ENCODE measurements around the gene ZWINT. TPM values are rescaled to one million over a fixed set of nuclear protein-coding genes. Genes with fewer than 3 reads are reported as not detected.
A peak's percentile ranks its signal among the peaks of the same experiment; 100 is the strongest.

ZWINT gene
- 10 to 100 TPM in 2 of 4 donors, 1 to 10 TPM in 2; 5.1 to 45.5 (median 22.5) TPM for polyA plus RNA-seq
- long read RNA-seq, donor 1, transcript ZWINT-203 (9 exons, 1,872 nt), result major isoform, 12 of 28 reads
- long read RNA-seq, donor 1, partial matches to known transcripts, result 14 of 28 reads
- long read RNA-seq, donor 1, other reads (novel, unspliced or antisense), result 0 of 28 reads
- long read RNA-seq, donor 2, partial matches to known transcripts, result 0 of 5 reads
- long read RNA-seq, donor 2, other reads (novel, unspliced or antisense), result 0 of 5 reads
- long read RNA-seq, donor 3, partial matches to known transcripts, result 0 of 5 reads
- long read RNA-seq, donor 3, other reads (novel, unspliced or antisense), result 0 of 5 reads
- long read RNA-seq, donor 4, result 0 reads
- long read RNA-seq, donor 5, partial matches to known transcripts, result 0 of 2 reads
- long read RNA-seq, donor 5, other reads (novel, unspliced or antisense), result 0 of 2 reads
- long read RNA-seq, donor 6, partial matches to known transcripts, result 0 of 4 reads
- long read RNA-seq, donor 6, other reads (novel, unspliced or antisense), result 0 of 4 reads
- long read RNA-seq, donor 7, result 0 reads
- long read RNA-seq, donor 8, result 0 reads
- long read RNA-seq, donor 9, partial matches to known transcripts, result 0 of 3 reads
- long read RNA-seq, donor 9, other reads (novel, unspliced or antisense), result 0 of 3 reads
- long read RNA-seq, donor 10, transcript ZWINT-203 (9 exons, 1,872 nt), result major isoform, 12 of 32 reads
- long read RNA-seq, donor 10, partial matches to known transcripts, result 16 of 32 reads
- long read RNA-seq, donor 10, other reads (novel, unspliced or antisense), result 0 of 32 reads

- peak within 1 kb of the TSS in 2 of 3 donors; percentile 8 to 79 for H3K27ac ChIP-seq (ENCODE audit: low read depth in 1 of 3, low read length in 2 of 3)
- H3K27me3 ChIP-seq (ENCODE audit: control insufficient read depth in 3 of 3, insufficient read depth in 3 of 3, low read length in 3 of 3), result no peaks in the 10 kb centered on the region
- 0 to 1% (median 1%) methylated on average over 43 to 44 of the region's 44 CpGs for WGBS, 3 donors
- H3K36me3 ChIP-seq (ENCODE audit: control insufficient read depth in 3 of 3, insufficient read depth in 2 of 3, low read depth in 1 of 3, low read length in 3 of 3), result peaks cover 0 to 20% (median 0%) of the 10 kb centered on the region in 3 donors
- peaks cover 0 to 6% (median 0%) of the 10 kb centered on the region in 3 donors for H3K4me1 ChIP-seq (ENCODE audit: control insufficient read depth in 3 of 3, insufficient read depth in 2 of 3, low read depth in 1 of 3, low read length in 2 of 3)
- DNase-seq (peak; percentile 97 to 98), FAIRE-seq (no peak)
- H3K4me3 ChIP-seq (ENCODE audit: low read depth in 1 of 3, low read length in 3 of 3), result peak within 1 kb of the TSS; percentile 19 to 86 (median 85)
- no peaks in the 10 kb centered on the region for H3K9me3 ChIP-seq (ENCODE audit: control insufficient read depth in 2 of 2, insufficient read depth in 1 of 2, low read depth in 1 of 2, low read length in 1 of 2)
Observed at GRCh38 chr10:56360967-56361612, at the start of gene ZWINT. Gene ZWINT, minus strand, starts transcription at chr10:56361259. Its CDS starts 23 bp downstream, at chr10:56361236.

DNA sequence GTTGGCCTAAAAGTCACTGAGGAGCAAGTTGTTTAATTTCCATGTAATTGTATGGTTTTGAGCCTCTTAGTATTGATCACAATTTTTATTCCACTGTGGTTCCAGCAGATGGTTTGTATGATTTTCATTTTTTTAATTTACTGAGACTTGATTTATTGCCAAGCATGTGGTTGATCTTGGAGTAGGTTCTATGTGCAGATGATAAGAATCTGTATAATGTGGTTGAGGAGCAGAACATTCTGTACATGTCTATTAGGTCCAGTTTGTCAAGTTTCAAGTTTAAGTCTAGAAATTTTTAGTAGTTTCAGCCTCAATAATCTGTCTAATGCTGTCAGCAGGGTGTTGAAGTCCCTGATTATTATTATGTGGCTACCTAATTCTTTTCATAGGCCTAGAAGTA is 22.7 kb upstream of the ZWINT start:
- Histone ChIP-seq H3K27ac (ENCODE audit: low read depth in 1 of 3, low read length in 2 of 3) (no peak overlapping the region), H3K4me1 (ENCODE audit: control insufficient read depth in 3 of 3, insufficient read depth in 2 of 3, low read depth in 1 of 3, low read length in 2 of 3) (no peaks in the 10 kb centered on the region), H3K36me3 (ENCODE audit: control insufficient read depth in 3 of 3, insufficient read depth in 2 of 3, low read depth in 1 of 3, low read length in 3 of 3) (no peaks in the 10 kb centered on the region), H3K27me3 (ENCODE audit: control insufficient read depth in 3 of 3, insufficient read depth in 3 of 3, low read length in 3 of 3) (no peaks in the 10 kb centered on the region), H3K4me3 (ENCODE audit: low read depth in 1 of 3, low read length in 3 of 3) (no peak overlapping the region), H3K9me3 (ENCODE audit: control insufficient read depth in 2 of 2, insufficient read depth in 1 of 2, low read depth in 1 of 2, low read length in 1 of 2) (no peaks in the 10 kb centered on the region)
- FAIRE-seq (no peak), DNase-seq (no peak)

GRCh38 chr10:56370217-56371113 is 9.4 kb upstream of the ZWINT start:
- 91 to 93% (median 92%) methylated on average over 7 of the region's 7 CpGs for WGBS, 3 donors
- no peaks in the 10 kb centered on the region for H3K36me3 ChIP-seq (ENCODE audit: control insufficient read depth in 3 of 3, insufficient read depth in 2 of 3, low read depth in 1 of 3, low read length in 3 of 3)
- no peak overlapping the region for H3K4me3 ChIP-seq (ENCODE audit: low read depth in 1 of 3, low read length in 3 of 3)
- H3K4me1 ChIP-seq (ENCODE audit: control insufficient read depth in 3 of 3, insufficient read depth in 2 of 3, low read depth in 1 of 3, low read length in 2 of 3), result no peaks in the 10 kb centered on the region
- H3K27ac ChIP-seq (ENCODE audit: low read depth in 1 of 3, low read length in 2 of 3), result no peak overlapping the region
- H3K27me3 ChIP-seq (ENCODE audit: control insufficient read depth in 3 of 3, insufficient read depth in 3 of 3, low read length in 3 of 3), result peaks cover 0 to 2% (median 0%) of the 10 kb centered on the region in 3 donors
- FAIRE-seq (no peak), DNase-seq (peak in 1 of 2 donors; percentile 10)
- H3K9me3 ChIP-seq (ENCODE audit: control insufficient read depth in 2 of 2, insufficient read depth in 1 of 2, low read depth in 1 of 2, low read length in 1 of 2), result peaks cover 2 to 14% of the 10 kb centered on the region in 2 donors

GRCh38 chr10:56360583-56360966 is 484 bp downstream of the ZWINT start:
- 5 to 8% (median 5%) methylated on average over 6 of the region's 6 CpGs for WGBS, 3 donors
- Histone ChIP-seq H3K9me3 (ENCODE audit: control insufficient read depth in 2 of 2, insufficient read depth in 1 of 2, low read depth in 1 of 2, low read length in 1 of 2) (no peaks in the 10 kb centered on the region), H3K36me3 (ENCODE audit: control insufficient read depth in 3 of 3, insufficient read depth in 2 of 3, low read depth in 1 of 3, low read length in 3 of 3) (peaks cover 0 to 20% (median 0%) of the 10 kb centered on the region in 3 donors), H3K27ac (ENCODE audit: low read depth in 1 of 3, low read length in 2 of 3) (no peak overlapping the region), H3K4me3 (ENCODE audit: low read depth in 1 of 3, low read length in 3 of 3) (peak overlapping the region; percentile 16 to 86 (median 85)), H3K27me3 (ENCODE audit: control insufficient read depth in 3 of 3, insufficient read depth in 3 of 3, low read length in 3 of 3) (no peaks in the 10 kb centered on the region), H3K4me1 (ENCODE audit: control insufficient read depth in 3 of 3, insufficient read depth in 2 of 3, low read depth in 1 of 3, low read length in 2 of 3) (peaks cover 0 to 6% (median 0%) of the 10 kb centered on the region in 3 donors)
- DNase-seq (no peak), FAIRE-seq (no peak)

DNA sequence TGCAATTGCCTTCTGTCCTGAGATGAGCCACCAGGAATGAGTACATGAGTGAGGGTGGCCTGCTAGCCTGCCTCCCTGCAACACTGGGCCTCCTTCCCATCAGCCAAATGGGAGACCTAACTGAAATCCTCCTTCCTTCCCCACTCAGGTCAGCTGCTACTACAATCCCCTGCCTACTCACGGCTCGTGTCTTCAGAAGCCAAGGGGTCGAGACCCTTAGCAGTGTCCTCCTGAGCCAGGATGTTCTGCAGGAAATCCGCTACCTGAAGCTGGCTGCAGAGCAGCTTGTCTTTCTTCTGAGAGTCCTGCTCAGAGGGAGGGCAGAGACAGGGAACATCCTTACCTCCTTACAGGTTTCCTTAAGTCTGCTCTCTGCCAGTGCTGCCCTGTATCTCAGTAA is 1.2 kb downstream of the ZWINT start:
- Histone ChIP-seq H3K27me3 (ENCODE audit: control insufficient read depth in 3 of 3, insufficient read depth in 3 of 3, low read length in 3 of 3) (no peaks in the 10 kb centered on the region), H3K27ac (ENCODE audit: low read depth in 1 of 3, low read length in 2 of 3) (no peak overlapping the region), H3K9me3 (ENCODE audit: control insufficient read depth in 2 of 2, insufficient read depth in 1 of 2, low read depth in 1 of 2, low read length in 1 of 2) (no peaks in the 10 kb centered on the region), H3K36me3 (ENCODE audit: control insufficient read depth in 3 of 3, insufficient read depth in 2 of 3, low read depth in 1 of 3, low read length in 3 of 3) (peaks cover 0 to 20% (median 0%) of the 10 kb centered on the region in 3 donors), H3K4me3 (ENCODE audit: low read depth in 1 of 3, low read length in 3 of 3) (no peak overlapping the region), H3K4me1 (ENCODE audit: control insufficient read depth in 3 of 3, insufficient read depth in 2 of 3, low read depth in 1 of 3, low read length in 2 of 3) (peaks cover 0 to 6% (median 0%) of the 10 kb centered on the region in 3 donors)
- WGBS, 3 donors, result 86 to 94% (median 94%) methylated on average over 4 of the region's 4 CpGs
- no peak for FAIRE-seq
- DNase-seq, result no peak

DNA sequence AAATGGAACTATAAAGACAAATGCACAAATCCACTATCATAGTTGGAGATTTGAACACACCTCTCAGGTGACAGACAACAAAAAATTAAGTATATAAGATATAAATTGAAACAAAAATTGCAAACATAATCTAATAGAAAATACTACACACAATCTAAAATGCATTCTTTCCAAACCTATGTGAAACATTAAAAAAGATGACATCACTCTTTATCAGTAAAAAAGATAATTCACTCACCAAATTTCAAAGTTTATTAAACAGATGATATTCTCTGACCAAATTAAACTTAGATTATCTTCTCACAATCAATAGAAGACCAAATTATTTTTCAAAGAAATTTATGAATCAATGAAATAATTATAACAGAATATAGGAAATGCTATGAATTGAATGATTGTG is 4.0 kb downstream of the ZWINT start:
- Histone ChIP-seq H3K4me1 (ENCODE audit: control insufficient read depth in 3 of 3, insufficient read depth in 2 of 3, low read depth in 1 of 3, low read length in 2 of 3) (peaks cover 0 to 6% (median 0%) of the 10 kb centered on the region in 3 donors), H3K27ac (ENCODE audit: low read depth in 1 of 3, low read length in 2 of 3) (no peak overlapping the region), H3K27me3 (ENCODE audit: control insufficient read depth in 3 of 3, insufficient read depth in 3 of 3, low read length in 3 of 3) (no peaks in the 10 kb centered on the region), H3K4me3 (ENCODE audit: low read depth in 1 of 3, low read length in 3 of 3) (no peak overlapping the region), H3K9me3 (ENCODE audit: control insufficient read depth in 2 of 2, insufficient read depth in 1 of 2, low read depth in 1 of 2, low read length in 1 of 2) (no peaks in the 10 kb centered on the region), H3K36me3 (ENCODE audit: control insufficient read depth in 3 of 3, insufficient read depth in 2 of 3, low read depth in 1 of 3, low read length in 3 of 3) (peaks cover 0 to 20% (median 0%) of the 10 kb centered on the region in 3 donors)
- FAIRE-seq (peak; percentile 57), DNase-seq (no peak)

DNA sequence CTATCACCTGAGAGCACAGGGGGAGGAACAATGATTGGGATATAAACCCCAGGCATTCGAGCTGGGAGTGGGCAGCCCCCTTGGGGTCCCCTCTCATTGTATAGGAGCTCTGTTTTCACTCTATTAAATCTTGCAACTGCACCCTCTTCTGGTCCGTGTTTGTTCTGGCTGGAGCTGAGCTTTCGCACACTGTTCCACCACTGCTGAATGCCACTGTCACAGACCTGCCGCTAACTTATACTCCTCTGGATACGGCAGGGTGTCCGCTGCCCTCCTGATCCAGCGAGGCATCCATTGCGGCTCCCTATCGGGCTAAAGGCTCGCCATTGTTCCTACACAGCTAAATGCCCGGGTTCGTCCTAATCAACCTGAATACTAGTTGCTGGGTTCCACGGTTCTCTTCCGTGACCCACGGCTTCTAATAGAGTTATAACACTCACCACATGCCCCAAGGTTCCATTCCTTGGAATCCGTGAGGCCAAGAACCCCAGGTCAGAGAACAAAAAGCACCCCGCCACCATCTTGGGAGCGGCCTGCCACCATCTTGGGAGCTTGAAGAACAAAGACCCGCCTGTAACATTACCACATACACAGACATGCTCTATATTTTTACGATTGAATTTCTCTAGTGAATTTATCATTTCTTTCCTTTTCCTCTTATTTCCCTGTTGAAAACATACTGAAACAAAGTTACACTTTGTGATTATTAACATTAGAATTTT is 9.0 kb downstream of the ZWINT start:
- Histone ChIP-seq H3K9me3 (ENCODE audit: control insufficient read depth in 2 of 2, insufficient read depth in 1 of 2, low read depth in 1 of 2, low read length in 1 of 2) (no peaks in the 10 kb centered on the region), H3K27me3 (ENCODE audit: control insufficient read depth in 3 of 3, insufficient read depth in 3 of 3, low read length in 3 of 3) (no peaks in the 10 kb centered on the region), H3K4me3 (ENCODE audit: low read depth in 1 of 3, low read length in 3 of 3) (no peak overlapping the region), H3K4me1 (ENCODE audit: control insufficient read depth in 3 of 3, insufficient read depth in 2 of 3, low read depth in 1 of 3, low read length in 2 of 3) (no peaks in the 10 kb centered on the region), H3K36me3 (ENCODE audit: control insufficient read depth in 3 of 3, insufficient read depth in 2 of 3, low read depth in 1 of 3, low read length in 3 of 3) (no peaks in the 10 kb centered on the region), H3K27ac (ENCODE audit: low read depth in 1 of 3, low read length in 2 of 3) (no peak overlapping the region)
- FAIRE-seq (no peak), DNase-seq (no peak)
- WGBS, 3 donors, result 93 to 96% (median 95%) methylated on average over 20 of the region's 20 CpGs
